PFSK-1 (cell line): ENCODE measurements around the gene ARPP21.

Source experiments
- POLR2AphosphoS5 ChIP-seq: IDR thresholded peaks from 2 replicates; pipeline ENCODE4 v1.6.1; 2012; ENCODE audit warnings: low read depth, mild to moderate bottlenecking, control low read depth, low read length, moderate library complexity
- REST ChIP-seq, 2 experiments: IDR thresholded peaks; 2 replicates each; pipeline versions ENCODE4 v1.6.1 to v1.8.0; 2011 to 2012; ENCODE audit warnings: low read depth in 2 of 2, low read length in 2 of 2, control low read depth in 1 of 2, inconsistent platforms in 1 of 2, mild to moderate bottlenecking in 1 of 2, moderate library complexity in 1 of 2; ENCODE audit not compliant: insufficient read depth in 1 of 2
- SIN3A ChIP-seq: IDR thresholded peaks from 2 replicates; pipeline ENCODE4 v1.6.1; 2012; ENCODE audit warnings: mild to moderate bottlenecking, low read length, moderate library complexity, borderline replicate concordance; ENCODE audit not compliant: insufficient read depth
- TAF1 ChIP-seq: IDR thresholded peaks from 2 replicates; pipeline ENCODE4 v1.6.1; 2012; ENCODE audit warnings: low read length, control low read depth, borderline replicate concordance; ENCODE audit not compliant: insufficient read depth

- no peak for TF ChIP-seq SIN3A
- no peak for TF ChIP-seq TAF1
- no peak for TF ChIP-seq POLR2AphosphoS5
- TF ChIP-seq REST (IDR thresholded peaks at IDR 0.05; ENCODE audit: insufficient read depth in 1 of 2, low read depth in 2 of 2, low read length in 2 of 2), result no peak
These were observed 2.7 kb downstream of the ARPP21 start for GRCh38 chr3:35641920-35642527.
